SH-SY5Y (cell line): ENCODE results near the gene GDF3.

Experiments used
- GATA2 ChIP-seq: IDR thresholded peaks from 2 replicates; pipeline ENCODE4 v1.6.1; 2011; ENCODE audit warnings: mild to moderate bottlenecking, low read depth, low read length
- GATA3 ChIP-seq: IDR thresholded peaks from 2 replicates; pipeline ENCODE4 v1.6.1; 2011; ENCODE audit warnings: low read depth, mild to moderate bottlenecking, low read length, moderate library complexity

GRCh38 chr12:7666595-7666994 lies 29.0 kb downstream of the GDF3 start:
- TF ChIP-seq GATA3: no peak
- TF ChIP-seq GATA2: no peak
